Effector CD8-positive, alpha-beta T cell (primary cell): Measurements from ENCODE around the gene TP53INP2.
"Not testable (repeated sequence)": the region's sequence is repeated elsewhere in the genome, so short reads cannot be mapped to it uniquely, and the experiment has no call there.

Experiments used
- DNase-seq: peaks from one replicate; lab custom pipeline; 2025; lab: John Stamatoyannopoulos, UW
- total RNA-seq, 4 experiments: gene quantifications; one replicate each; lab custom pipeline; 2026; lab: John Stamatoyannopoulos, UW

TP53INP2 gene
- total RNA-seq = 3.6 to 9.1 (median 6.7) reads per million in 4 experiments

GRCh38 chr20:34704177-34705007, at the start of gene TP53INP2:
TP53INP2 (plus strand) TSS chr20:34704344; CDS start chr20:34708740, 4,396 bp downstream.
- DNase-seq = peak; percentile 84

- not testable (repeated sequence) for DNase-seq
These were observed 45.5 kb upstream of the TP53INP2 start for GRCh38 chr20:34658654-34659053.

- DNase-seq = not testable (repeated sequence)
These were observed 42.3 kb upstream of the TP53INP2 start for GRCh38 chr20:34661811-34662210.

- DNase-seq = no peak
These were observed 40.8 kb upstream of the TP53INP2 start for GRCh38 chr20:34663213-34663943.

GRCh38 chr20:34664751-34665150, 39.4 kb upstream of the TP53INP2 start:
- not testable (repeated sequence) for DNase-seq

- DNase-seq = no peak
These were observed 35.0 kb upstream of the TP53INP2 start for GRCh38 chr20:34669094-34669493.

- no peak for DNase-seq
These were observed 30.7 kb upstream of the TP53INP2 start for GRCh38 chr20:34673412-34673811.

GRCh38 chr20:34675561-34675960, 28.6 kb upstream of the TP53INP2 start:
- no peak for DNase-seq

GRCh38 chr20:34675993-34676641, 28.0 kb upstream of the TP53INP2 start:
- DNase-seq = no peak

- DNase-seq = peak; percentile 92
These were observed 27.3 kb upstream of the TP53INP2 start, which contains the start of gene PIGU for GRCh38 chr20:34676642-34677373. PIGU (minus strand) TSS chr20:34677092; CDS start chr20:34677085, 7 bp downstream.

GRCh38 chr20:34680586-34681175, 23.5 kb upstream of the TP53INP2 start:
- DNase-seq = no peak

GRCh38 chr20:34683667-34684066, 20.5 kb upstream of the TP53INP2 start:
- no peak for DNase-seq

GRCh38 chr20:34689486-34689885, 14.7 kb upstream of the TP53INP2 start:
- DNase-seq = no peak

- no peak for DNase-seq
These were observed 12.3 kb upstream of the TP53INP2 start for GRCh38 chr20:34691838-34692237.

- no peak for DNase-seq
These were observed 10.7 kb upstream of the TP53INP2 start for GRCh38 chr20:34693414-34693813.

GRCh38 chr20:34701405-34702085, 2.6 kb upstream of the TP53INP2 start:
- DNase-seq = no peak

- no peak for DNase-seq
These were observed 1.1 kb upstream of the TP53INP2 start for GRCh38 chr20:34703061-34703423.

- no peak for DNase-seq
These were observed 544 bp upstream of the TP53INP2 start for GRCh38 chr20:34703424-34704176.

GRCh38 chr20:34705008-34705396, 858 bp downstream of the TP53INP2 start:
- DNase-seq = no peak
